ENCODE measurements around the gene SLC23A2. TPM values are rescaled to one million over a fixed set of nuclear protein-coding genes. Genes with fewer than 3 reads are reported as not detected.

The SLC23A2 gene
- total and polyA plus RNA-seq, 4 donors: 9.1 to 48.4 (median 14.7) TPM

- Histone ChIP-seq H3K9ac (ENCODE audit: low read depth in 1 of 2, low read length in 2 of 2) (no peak overlapping the region), H3K4me1 (ENCODE audit: control insufficient read depth in 4 of 4, insufficient read depth in 4 of 4, low read length in 3 of 4) (no peaks in the 10 kb centered on the region), H3K27ac (ENCODE audit: low read depth in 1 of 2, low read length in 2 of 2) (no peak overlapping the region), H3K36me3 (ENCODE audit: control insufficient read depth in 4 of 4, insufficient read depth in 3 of 4, low read depth in 1 of 4, low read length in 3 of 4) (no peaks in the 10 kb centered on the region), H3K9me3 (ENCODE audit: control insufficient read depth in 4 of 4, low read length in 3 of 4) (no peaks in the 10 kb centered on the region), H3K27me3 (ENCODE audit: control insufficient read depth in 4 of 4, insufficient read depth in 4 of 4, low read length in 3 of 4) (peaks cover 0 to 2% (median 0%) of the 10 kb centered on the region in 4 donors), H3K4me3 (ENCODE audit: low read depth in 1 of 3, low read length in 3 of 3) (no peak overlapping the region)
- no peak for TF ChIP-seq YY1 (IDR thresholded peaks at IDR 0.05)
- no peak for TF ChIP-seq RAD21 (IDR thresholded peaks at IDR 0.05)
- TF ChIP-seq HNF4A (conservative IDR thresholded peaks at IDR 0.05): no peak
- no peak for TF ChIP-seq ATF3 (IDR thresholded peaks at IDR 0.05)
- TF ChIP-seq FOXA2 (IDR thresholded peaks at IDR 0.05): no peak
- TF ChIP-seq CTCF (IDR thresholded peaks at IDR 0.05; ENCODE audit: low read depth, low read length, missing input control): no peak
- TF ChIP-seq GABPA (IDR thresholded peaks at IDR 0.05 in 1 of 2, conservative IDR thresholded peaks at IDR 0.05 in 1 of 2): no peak
- TF ChIP-seq ZBTB33 (IDR thresholded peaks at IDR 0.05): no peak
- no peak for TF ChIP-seq SP1 (IDR thresholded peaks at IDR 0.05)
- no peak for DNase-seq (ENCODE audit: low spot score)
- WGBS: 79% methylated on average over 6 of the region's 6 CpGs
Measured at GRCh38 chr20:4836473-4836872, 164.8 kb downstream of the SLC23A2 start.

- 59% methylated on average over 16 of the region's 16 CpGs for WGBS
- no peaks in the 10 kb centered on the region for H3K36me3 ChIP-seq (ENCODE audit: control insufficient read depth in 4 of 4, insufficient read depth in 3 of 4, low read depth in 1 of 4, low read length in 3 of 4)
- no peak for DNase-seq (ENCODE audit: low spot score)
Measured at GRCh38 chr20:4835244-4836177, 165.8 kb downstream of the SLC23A2 start.

More at GRCh38 chr20:4835244-4836177, 165.8 kb downstream of the SLC23A2 start:
- H3K4me1 ChIP-seq (ENCODE audit: control insufficient read depth in 4 of 4, insufficient read depth in 4 of 4, low read length in 3 of 4): no peaks in the 10 kb centered on the region
- TF ChIP-seq GABPA (IDR thresholded peaks at IDR 0.05 in 1 of 2, conservative IDR thresholded peaks at IDR 0.05 in 1 of 2) (no peak), RXRA (IDR thresholded peaks at IDR 0.05) (peak; percentile 36 to 50), SP1 (IDR thresholded peaks at IDR 0.05) (peak; percentile 56), HNF4G (IDR thresholded peaks at IDR 0.05) (no peak), ATF3 (IDR thresholded peaks at IDR 0.05) (no peak), REST (IDR thresholded peaks at IDR 0.05) (peak; percentile 27), FOXA1 (IDR thresholded peaks at IDR 0.05) (no peak), HNF4A (conservative IDR thresholded peaks at IDR 0.05) (no peak), NR2F2 (IDR thresholded peaks at IDR 0.05) (peak; percentile 89), ZBTB33 (IDR thresholded peaks at IDR 0.05) (no peak), CTCF (IDR thresholded peaks at IDR 0.05; ENCODE audit: low read depth, low read length, missing input control) (no peak), RAD21 (IDR thresholded peaks at IDR 0.05) (no peak), FOXA2 (IDR thresholded peaks at IDR 0.05) (no peak), JUND (IDR thresholded peaks at IDR 0.05) (no peak)
- H3K4me3 ChIP-seq (ENCODE audit: low read depth in 1 of 3, low read length in 3 of 3): no peak overlapping the region
- H3K27me3 ChIP-seq (ENCODE audit: control insufficient read depth in 4 of 4, insufficient read depth in 4 of 4, low read length in 3 of 4): peaks cover 0 to 2% (median 0%) of the 10 kb centered on the region in 4 donors
- peak overlapping the region in 1 of 2 donors; percentile 3 for H3K27ac ChIP-seq (ENCODE audit: low read depth in 1 of 2, low read length in 2 of 2)
- H3K9me3 ChIP-seq (ENCODE audit: control insufficient read depth in 4 of 4, low read length in 3 of 4): no peaks in the 10 kb centered on the region
- H3K9ac ChIP-seq (ENCODE audit: low read depth in 1 of 2, low read length in 2 of 2): no peak overlapping the region

Measured in liver (tissue), 9 donors.